Pons (tissue), 1 donor: ENCODE data around the gene UAP1L1.
"Not testable (repeated sequence)": the region's sequence is repeated elsewhere in the genome, so short reads cannot be mapped to it uniquely, and the experiment has no call there.

Source experiments
- DNase-seq: peaks from one replicate; pipeline ENCODE4 v3.0.0-alpha.2; 2016; ENCODE audit warnings: low spot score

UAP1L1 gene

GRCh38 chr9:137057545-137057944, 19.8 kb upstream of the UAP1L1 start:
- DNase-seq: no peak

DNA sequence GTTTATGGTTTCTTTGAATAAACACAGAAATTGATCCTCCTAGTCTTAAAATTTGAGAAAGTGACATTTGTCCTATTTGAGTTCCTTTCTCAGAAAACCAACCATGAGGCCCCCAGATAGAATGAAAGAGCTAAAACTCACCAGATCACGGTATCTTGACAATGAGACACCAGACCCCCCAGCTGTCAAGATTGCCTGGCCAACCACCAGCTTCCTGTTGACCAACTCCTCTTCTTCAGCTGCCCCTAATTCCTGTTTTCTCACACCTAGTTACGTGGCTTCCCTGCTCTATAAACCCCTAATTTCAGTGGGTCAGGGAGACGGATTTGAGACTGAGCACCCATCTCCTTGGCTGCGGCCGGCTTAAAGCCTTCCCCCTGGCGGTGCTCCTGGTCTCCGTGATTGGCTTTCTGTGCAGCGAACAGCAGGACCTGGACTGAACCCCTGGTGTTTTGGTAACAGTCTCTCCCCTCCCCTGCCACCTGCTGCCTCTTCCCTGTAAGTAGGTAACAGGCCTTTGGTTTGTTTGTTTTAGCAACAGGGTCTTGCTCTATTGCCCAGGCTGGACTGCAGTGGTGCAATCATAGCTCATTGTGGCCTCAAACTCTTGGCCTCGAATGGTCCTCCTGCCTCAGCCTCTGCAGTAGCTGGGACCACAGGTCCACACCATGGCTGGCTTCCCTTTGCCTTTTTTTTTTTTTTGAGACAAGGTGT, 18.6 kb upstream of the UAP1L1 start:
- DNase-seq: no peak

DNA sequence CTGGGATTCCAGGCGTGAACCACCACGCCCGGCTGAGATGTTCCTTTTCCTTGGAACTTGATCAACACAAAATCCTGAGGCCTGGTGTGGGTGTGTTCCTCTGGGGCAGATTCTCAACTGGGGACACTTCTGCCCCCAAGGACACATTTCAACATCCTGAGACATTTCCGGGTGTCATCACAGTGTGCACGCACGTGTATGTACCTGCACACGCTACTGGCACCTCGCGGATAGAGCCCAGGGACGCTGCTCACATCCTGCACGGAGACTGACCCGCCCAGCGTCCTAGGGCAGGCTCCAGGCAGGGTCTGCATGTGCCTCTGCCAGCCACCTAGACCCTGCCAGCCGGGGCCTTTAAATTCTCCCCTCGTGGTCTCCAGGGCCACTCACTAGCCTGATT, 14.9 kb upstream of the UAP1L1 start:
- DNase-seq: no peak

GRCh38 chr9:137062798-137063197, 14.5 kb upstream of the UAP1L1 start:
- DNase-seq: not testable (repeated sequence)

DNA sequence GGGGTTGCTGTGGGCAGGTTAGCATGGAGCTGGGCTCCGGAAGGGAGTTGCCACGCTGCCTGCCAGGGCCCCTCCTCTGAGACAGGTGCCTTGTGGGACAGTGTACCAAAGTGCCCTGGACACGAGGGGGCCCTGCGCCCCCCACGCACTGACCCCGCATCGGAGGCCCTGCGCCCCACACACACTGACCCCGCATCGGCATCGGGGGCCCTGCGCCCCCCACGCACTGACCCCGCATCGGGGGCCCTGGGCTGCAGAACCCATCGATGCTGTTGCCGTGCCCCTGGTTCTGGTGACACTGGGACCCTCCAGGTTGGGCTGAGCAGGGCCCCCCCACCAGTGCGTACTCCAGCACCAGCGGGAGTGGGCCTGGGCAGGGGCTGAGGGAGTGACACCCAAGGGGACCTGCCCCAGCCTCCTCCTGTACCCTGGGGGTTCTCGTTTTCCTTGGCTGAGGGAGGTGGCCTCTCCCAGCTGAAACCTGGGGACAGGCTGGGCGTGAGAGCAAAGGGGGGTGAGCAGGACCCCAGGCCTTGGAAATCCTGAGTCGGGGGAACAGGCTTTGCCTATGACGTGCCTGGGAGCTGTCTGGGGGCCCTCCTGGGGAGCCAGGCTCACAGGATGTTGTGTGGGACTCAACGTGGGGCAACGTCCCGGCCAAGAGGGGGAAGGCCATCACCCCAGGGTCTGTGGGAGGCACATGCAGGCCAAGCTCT, 13.8 kb upstream of the UAP1L1 start:
- DNase-seq: no peak

DNA sequence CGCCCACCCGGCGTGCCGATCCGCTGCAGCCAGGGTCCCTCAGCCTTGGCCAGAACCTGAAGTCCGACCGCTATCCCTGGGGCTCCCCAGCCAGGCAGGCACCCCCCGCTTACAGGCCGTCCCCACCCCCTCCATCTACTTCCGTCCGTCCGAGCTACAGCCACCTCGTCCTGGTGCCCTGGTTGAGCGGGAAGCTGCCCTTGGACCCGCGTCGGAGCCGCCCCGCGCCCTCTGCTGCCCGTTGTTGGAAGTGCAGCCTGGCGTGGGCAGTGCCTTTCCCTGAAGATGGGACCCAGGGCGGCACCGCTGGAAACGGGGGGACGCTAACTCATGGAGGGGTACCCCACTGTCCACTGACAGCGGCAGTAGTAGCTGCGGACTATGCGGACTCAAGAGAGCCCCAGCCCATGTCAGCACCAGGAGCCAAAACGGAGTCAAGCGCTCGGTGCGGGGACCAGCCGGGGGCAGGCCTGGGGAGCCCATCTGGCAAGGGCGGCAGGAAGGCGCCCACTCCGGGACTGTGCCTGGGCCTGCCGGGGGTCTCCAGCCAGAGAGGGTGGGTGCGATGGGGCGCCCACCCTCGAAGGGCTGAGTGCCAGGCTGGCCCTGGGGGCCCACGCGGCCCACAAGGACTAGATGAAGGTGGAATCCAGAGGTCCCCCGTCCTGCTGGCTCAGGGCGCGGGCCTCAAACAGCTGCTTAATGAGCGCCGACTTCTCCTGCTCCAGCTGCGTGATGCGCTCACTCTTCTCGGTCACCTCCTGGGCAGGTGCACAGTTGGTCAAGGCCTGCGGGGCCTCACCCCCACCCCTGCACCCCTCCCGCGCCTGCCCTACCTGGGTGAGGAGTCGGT, 13.1 kb upstream of the UAP1L1 start:
- DNase-seq: no peak

DNA sequence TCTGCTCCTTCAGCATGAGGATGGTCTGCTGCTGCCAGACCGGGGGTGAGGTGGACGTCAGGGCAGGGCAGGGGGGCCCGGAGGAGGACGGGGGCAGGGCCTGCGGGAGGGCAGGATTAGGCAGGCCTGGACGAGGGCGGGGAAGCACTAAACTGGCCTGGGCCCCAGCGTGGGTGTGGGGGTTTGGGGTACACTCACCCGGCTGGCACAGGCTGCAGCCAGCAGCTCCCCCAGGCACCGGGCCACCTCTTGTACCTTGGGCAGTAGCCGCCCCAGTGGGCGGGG, 12.5 kb upstream of the UAP1L1 start:
- DNase-seq: no peak

DNA sequence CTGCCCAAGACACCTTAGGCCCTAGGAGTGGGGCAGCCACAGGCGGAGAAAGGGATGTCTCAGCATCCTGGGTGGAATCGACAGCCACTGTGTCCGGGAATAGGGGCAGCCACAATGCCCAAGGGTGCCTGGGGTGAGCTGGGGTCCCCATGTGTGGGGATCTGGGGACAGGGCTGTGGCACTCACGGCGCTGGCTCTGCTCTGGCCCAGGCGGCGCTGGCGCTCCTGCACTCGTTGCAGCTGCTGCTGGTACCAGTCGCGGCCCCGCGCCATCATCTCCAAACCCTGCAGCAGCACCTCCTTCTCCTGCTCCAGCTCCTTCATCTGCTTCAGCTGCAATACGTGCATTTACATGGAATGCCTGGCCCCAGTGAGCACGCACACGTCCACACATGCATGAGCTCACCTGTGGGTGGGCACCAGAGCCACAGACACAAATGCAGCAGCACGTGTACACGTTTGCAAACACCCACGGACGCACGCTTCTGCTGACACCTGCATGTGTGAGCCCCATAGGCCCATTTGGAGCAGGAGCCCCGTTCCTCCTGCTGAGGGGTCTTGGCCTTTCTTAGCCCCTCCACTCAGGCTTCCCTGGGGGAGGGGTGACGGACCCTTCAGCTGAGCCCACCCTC, 11.9 kb upstream of the UAP1L1 start:
- no peak for DNase-seq

DNA sequence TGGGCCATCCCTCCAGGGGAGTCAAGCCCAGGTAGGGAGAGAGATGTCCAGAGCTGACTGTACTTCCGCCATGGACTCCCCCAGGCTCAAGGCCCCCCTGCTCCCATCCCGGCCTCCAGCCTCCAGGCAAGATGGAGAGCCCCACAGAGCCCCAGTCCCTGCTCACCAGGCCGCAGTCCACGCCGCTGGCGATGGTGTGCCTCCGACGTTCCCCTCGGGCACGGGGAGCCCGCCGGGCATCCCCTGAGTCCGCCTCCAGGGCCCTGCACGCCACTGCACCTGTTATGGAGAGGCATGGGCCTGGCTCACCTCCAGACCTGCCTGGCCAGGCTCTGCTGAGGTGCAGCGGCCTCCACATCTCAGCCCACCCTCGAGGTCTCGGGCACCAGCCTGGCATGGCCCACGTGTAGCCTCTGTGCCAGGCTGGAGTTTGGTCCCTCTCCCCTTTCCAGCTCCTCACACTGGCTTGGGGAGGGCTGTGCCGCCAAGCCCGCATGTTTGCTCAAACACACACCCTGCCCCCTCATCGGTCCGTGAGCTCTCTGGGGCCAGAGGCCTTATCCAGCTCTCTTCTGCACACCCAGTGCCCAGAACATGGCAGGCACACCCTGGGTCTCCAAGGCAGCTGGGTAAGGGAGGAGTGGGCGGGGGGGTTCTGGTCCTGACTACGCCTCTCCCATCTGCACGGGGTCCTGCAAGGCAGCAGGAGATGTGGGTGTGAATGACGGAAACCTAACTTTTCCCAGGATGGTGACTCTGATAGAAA, 11.0 kb upstream of the UAP1L1 start:
- no peak for DNase-seq

DNA sequence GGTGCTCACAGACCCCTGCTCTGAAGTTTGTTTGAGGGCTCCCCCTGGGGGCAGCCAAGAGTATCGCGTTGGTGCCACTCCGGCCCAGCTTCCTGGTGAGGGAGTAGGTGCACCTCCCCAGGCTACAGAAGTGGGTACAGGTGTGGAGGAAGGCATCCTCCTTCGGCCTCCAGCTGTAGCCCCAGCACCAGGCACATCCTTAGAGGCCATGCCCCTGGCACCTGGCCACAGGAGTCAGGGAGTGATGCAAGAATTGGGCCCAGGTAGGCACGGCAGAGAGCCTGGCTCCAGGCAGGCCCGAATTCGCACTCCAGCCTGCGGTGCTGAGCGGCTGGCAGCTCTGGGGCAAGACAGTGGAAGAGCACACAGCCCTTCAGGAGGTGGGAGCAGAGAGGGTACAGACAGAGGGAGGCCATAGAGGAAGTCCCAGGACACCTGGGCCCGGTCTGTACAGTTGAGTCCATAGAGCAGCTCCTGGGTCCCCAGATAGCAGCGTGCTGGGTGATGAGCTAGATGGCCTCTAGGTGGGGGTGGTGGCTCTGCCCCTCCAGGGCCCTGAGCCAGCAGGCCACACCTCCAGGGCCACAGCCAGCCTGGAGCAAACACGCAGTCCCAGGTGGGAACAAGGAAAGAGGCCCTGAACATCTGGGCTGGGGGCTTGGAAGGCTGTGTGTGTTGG, 9.3 kb upstream of the UAP1L1 start:
- peak; percentile 85 for DNase-seq

DNA sequence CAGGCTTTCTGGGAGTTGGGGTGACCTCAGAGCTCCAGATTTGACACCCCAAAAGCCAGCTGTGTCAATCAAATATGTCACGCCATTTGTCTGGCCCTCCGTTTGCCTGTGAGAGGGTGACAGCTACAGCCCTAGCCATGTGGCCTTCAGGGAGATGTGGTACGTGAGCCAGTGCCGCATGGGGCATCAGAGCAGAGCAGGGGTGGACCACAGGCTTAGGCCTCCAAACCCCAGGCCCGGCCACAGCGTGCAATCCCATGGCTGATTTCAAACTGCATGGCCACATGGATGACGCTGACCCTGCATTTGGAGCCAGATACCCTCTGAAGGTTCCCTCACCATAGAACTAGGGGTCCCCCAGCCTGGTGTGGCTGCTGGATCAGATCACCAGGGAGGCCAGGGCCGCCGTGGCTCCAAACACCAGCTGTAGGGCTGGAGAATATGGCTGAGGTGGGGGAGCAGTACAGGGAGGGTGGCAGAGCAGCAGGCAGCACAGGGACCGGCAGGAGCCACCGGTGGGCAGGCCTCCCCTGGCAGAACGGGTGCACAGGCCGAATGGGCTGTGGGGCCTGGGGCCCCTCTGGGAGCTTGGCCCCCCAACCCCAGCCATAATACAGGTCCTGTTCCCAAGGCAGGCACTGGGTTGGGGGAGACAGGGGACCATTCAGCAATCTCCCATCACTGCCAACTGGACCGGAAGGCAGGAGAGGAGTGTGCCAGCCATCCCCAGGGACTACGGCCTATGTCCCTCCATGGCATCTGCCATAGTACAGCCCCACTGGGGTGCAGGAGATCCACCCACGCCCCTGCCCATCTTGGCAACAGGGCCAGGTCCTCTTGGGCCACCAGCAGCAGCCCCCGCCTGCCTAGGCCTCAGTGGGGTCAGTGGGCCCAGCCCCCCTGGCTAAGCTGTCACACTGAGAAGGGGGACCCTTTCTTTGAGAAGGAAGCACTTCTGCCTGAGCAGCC, 8.5 kb upstream of the UAP1L1 start:
- no peak for DNase-seq

DNA sequence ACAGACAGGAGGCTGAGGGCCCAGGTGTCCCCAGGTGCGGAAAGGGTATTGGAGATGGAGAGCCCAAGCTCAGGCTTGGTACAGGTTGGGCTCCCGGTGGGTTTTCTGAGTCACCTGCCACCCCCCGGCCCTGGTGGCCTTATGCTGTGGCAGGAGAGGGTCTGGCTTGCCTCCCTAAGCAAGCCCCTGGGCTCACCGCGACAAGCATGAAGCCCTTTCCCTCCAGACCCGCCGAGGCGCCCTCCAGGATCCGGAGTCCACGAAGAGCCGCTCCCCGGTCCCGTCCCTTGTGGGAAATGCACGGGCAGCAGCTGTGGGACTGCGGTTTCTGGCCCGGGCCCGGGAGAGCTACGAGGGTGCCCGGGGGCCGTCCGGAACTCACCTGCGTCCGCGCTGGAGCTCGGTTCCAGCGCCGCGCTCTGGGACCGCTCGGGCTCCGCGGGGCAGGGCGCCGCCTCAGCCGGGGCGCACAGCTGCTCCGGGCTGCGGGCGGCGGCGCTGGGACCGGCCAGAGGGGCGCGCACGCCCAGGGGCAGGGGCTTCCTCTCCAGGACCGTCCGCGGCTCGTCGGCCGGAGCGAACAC, 7.7 kb upstream of the UAP1L1 start:
- no peak for DNase-seq

DNA sequence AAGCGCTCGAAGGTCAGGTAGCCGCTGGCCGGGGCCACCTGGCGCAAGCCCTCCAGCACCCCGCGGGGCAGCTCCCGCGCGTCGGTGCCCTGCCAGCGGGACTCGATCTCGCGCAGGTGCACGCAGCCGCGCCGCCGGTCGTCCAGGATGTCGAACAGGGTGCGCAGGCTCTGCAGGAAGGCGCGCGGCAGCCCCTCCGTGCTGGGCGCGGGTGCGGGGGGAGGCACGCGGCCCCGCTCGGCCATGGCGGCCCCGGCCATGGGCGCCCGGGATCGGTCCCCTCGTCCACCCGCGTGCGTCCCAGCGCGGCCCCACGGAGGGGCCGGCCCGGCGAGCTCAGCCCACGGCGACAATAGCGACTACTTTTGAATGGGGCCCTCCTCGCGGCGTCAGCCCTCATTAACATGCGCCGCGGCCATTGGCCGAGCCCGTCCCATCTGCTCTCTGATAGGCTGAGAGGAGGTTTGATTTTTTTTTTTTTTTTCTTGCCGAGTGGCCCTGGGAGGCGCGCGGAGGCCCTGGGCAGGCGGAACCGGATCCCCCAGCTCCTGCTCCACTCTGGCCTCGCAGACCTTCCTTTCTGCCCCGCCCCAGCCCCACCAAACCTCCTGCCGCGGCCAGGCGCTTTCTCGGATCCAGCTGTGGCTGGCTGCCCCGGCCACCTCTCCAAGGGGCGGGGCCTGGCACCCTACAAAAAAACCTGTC, 7.0 kb upstream of the UAP1L1 start, which contains the start of gene SAPCD2:
Gene SAPCD2 (minus strand): TSS at position 357 of the 705 bp plus-strand sequence. CDS start 97 bp downstream, at position 260.
- DNase-seq: peak; percentile 92

GRCh38 chr9:137070906-137071275, 6.4 kb upstream of the UAP1L1 start:
- DNase-seq: peak; percentile 96

DNA sequence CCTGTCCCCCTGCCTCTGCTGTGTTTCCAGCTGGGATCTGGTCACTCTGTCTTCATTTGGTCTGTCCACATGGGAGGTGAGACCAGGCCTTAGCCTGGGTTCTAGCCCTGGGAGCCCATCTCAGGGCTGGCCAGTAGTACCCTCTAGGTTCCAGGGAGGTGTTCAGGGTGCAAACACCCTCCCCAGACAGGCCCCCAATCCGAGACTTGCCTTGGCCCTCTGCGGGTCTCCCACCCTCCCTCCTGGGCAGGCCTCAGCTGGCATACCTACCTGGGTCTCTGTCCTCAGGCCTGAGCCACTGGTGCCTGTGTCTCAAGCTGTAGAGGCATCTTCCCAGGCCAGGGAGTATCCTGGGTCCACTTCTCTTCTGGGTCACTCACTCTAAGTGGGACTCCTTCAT, 6.0 kb upstream of the UAP1L1 start:
- DNase-seq: no peak

DNA sequence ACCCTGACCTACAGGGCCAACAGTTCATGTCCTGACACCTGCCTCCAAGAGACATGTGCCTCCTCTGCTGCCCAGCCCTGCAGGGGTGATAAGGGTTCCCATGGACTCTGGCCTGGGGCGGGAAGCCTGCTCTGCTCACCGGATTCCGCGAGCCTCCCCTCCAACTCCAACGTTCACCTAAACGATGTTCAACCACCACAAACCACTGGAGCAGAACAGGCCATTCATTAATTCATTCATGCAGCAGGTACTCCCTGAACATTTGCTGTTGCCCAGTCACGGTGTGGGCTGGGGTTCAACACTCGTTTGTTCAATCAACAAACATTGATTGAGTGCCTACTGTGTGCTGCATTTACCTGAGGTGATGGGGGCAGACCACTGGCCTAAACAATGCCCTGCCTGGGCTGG, 3.3 kb upstream of the UAP1L1 start:
- no peak for DNase-seq

- no peak for DNase-seq
These were observed 2.6 kb upstream of the UAP1L1 start for GRCh38 chr9:137074657-137075274.

DNA sequence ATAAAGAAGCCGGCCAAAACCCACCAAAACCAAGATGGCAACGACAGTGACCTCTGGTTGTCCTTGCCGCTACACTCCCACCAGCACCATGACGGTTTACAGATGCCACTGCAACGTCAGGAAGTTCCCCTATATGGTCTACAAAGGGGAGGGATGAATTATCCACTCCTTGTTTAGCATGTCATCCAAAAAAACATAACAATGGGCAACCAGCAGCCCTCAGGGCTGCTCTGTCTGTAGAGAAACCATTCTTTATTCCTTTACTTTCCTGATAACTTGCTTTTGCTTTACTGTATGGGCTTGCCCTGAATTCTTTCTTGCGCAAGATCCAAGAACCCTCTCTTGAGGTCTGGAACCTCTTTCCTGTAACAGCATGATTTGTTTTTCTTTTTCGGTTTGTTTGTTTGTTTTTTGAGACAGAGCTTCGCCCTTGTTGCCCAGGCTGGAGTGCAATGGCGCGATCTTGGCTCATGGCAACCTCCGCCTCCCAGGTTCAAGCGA, 2.0 kb upstream of the UAP1L1 start:
- no peak for DNase-seq
